Measurements from ENCODE around the gene MIX23. TPM values are rescaled to one million over a fixed set of nuclear protein-coding genes. Genes with fewer than 3 reads are reported as not detected.

MIX23 gene
- total and polyA plus RNA-seq, 4 donors: 14.0 to 19.6 (median 16.8) TPM

DNA sequence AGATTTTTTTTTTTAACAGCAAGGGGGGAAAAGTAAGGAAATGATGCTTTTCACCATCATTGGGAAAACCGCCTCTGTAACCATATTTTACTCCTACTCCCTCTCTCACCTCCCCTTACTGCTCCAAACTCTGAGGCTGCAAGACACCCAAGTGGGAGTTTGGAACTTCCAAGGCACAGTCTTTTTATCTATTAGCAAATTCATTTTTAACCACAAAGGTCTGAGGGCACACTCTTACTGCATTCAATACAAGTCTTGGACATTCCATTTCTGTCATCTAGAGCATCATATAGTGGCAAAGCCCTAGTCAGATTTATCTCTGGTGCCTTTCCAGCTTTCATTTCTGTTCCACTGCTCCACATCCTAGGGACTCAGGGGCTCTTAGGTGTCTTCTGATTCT is 14.2 kb upstream of the MIX23 start:
- Histone ChIP-seq H3K4me1 (ENCODE audit: control insufficient read depth in 4 of 4, insufficient read depth in 4 of 4, low read length in 3 of 4) (peaks cover 3 to 20% (median 17%) of the 10 kb centered on the region in 4 donors), H3K9ac (ENCODE audit: low read depth in 1 of 2, low read length in 2 of 2) (no peak overlapping the region), H3K4me3 (ENCODE audit: low read depth in 1 of 3, low read length in 3 of 3) (no peak overlapping the region), H3K9me3 (ENCODE audit: control insufficient read depth in 4 of 4, low read length in 3 of 4) (no peaks in the 10 kb centered on the region), H3K27ac (ENCODE audit: low read depth in 1 of 2, low read length in 2 of 2) (no peak overlapping the region), H3K27me3 (ENCODE audit: control insufficient read depth in 4 of 4, insufficient read depth in 4 of 4, low read length in 3 of 4) (no peaks in the 10 kb centered on the region), H3K36me3 (ENCODE audit: control insufficient read depth in 4 of 4, insufficient read depth in 3 of 4, low read depth in 1 of 4, low read length in 3 of 4) (no peaks in the 10 kb centered on the region)
- TF ChIP-seq RXRA (IDR thresholded peaks at IDR 0.05) (no peak), TAF1 (conservative IDR thresholded peaks at IDR 0.05) (no peak), MAX (IDR thresholded peaks at IDR 0.05) (no peak), FOXA2 (IDR thresholded peaks at IDR 0.05) (no peak), FOXA1 (IDR thresholded peaks at IDR 0.05) (no peak), NR2F2 (IDR thresholded peaks at IDR 0.05) (no peak), ATF3 (IDR thresholded peaks at IDR 0.05) (no peak), HNF4A (conservative IDR thresholded peaks at IDR 0.05) (no peak), YY1 (IDR thresholded peaks at IDR 0.05) (no peak), REST (IDR thresholded peaks at IDR 0.05) (no peak)
- TF ChIP-seq, protein P1, sequence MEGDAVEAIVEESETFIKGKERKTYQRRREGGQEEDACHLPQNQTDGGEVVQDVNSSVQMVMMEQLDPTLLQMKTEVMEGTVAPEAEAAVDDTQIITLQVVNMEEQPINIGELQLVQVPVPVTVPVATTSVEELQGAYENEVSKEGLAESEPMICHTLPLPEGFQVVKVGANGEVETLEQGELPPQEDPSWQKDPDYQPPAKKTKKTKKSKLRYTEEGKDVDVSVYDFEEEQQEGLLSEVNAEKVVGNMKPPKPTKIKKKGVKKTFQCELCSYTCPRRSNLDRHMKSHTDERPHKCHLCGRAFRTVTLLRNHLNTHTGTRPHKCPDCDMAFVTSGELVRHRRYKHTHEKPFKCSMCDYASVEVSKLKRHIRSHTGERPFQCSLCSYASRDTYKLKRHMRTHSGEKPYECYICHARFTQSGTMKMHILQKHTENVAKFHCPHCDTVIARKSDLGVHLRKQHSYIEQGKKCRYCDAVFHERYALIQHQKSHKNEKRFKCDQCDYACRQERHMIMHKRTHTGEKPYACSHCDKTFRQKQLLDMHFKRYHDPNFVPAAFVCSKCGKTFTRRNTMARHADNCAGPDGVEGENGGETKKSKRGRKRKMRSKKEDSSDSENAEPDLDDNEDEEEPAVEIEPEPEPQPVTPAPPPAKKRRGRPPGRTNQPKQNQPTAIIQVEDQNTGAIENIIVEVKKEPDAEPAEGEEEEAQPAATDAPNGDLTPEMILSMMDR (IDR thresholded peaks at IDR 0.05; ENCODE audit: low read depth, low read length, missing input control): no peak
- DNase-seq (ENCODE audit: low spot score): no peak
- WGBS: 95% methylated on average over 1 of the region's 1 CpG

- Histone ChIP-seq H3K36me3 (ENCODE audit: control insufficient read depth in 4 of 4, insufficient read depth in 3 of 4, low read depth in 1 of 4, low read length in 3 of 4) (no peaks in the 10 kb centered on the region), H3K27me3 (ENCODE audit: control insufficient read depth in 4 of 4, insufficient read depth in 4 of 4, low read length in 3 of 4) (no peaks in the 10 kb centered on the region), H3K27ac (ENCODE audit: low read depth in 1 of 2, low read length in 2 of 2) (no peak overlapping the region), H3K4me3 (ENCODE audit: low read depth in 1 of 3, low read length in 3 of 3) (no peak overlapping the region), H3K9me3 (ENCODE audit: control insufficient read depth in 4 of 4, low read length in 3 of 4) (no peaks in the 10 kb centered on the region), H3K4me1 (ENCODE audit: control insufficient read depth in 4 of 4, insufficient read depth in 4 of 4, low read length in 3 of 4) (peaks cover 3 to 27% (median 24%) of the 10 kb centered on the region in 4 donors), H3K9ac (ENCODE audit: low read depth in 1 of 2, low read length in 2 of 2) (no peak overlapping the region)
- TF ChIP-seq YY1 (IDR thresholded peaks at IDR 0.05) (no peak), SP1 (IDR thresholded peaks at IDR 0.05) (no peak), HNF4G (IDR thresholded peaks at IDR 0.05) (no peak), EGR1 (IDR thresholded peaks at IDR 0.05; ENCODE audit: low read depth in 2 of 2) (no peak)
- no peak for DNase-seq (ENCODE audit: low spot score)
These were observed 13.5 kb upstream of the MIX23 start for GRCh38 chr3:122396511-122396910.

DNA sequence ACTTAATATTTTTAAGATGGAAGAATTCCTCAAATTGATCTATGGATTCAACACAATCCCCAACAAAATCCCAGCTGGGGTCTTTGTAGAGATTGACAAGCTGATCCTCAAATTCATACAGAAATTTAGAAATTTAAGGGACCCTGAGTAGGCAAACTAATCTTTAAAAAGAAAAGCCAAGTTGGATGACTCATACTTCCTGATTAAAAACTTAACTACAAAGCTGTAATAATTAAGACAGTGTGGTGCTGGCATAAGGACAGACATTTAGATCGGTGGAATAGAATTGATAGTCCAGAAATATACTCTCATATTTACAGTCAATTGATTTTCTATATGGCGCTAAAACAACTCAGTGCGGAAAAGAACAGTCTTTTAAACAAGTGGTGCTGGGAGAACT is 12.6 kb upstream of the MIX23 start:
- no peak for DNase-seq (ENCODE audit: low spot score)
- Histone ChIP-seq H3K4me3 (ENCODE audit: low read depth in 1 of 3, low read length in 3 of 3) (no peak overlapping the region), H3K9ac (ENCODE audit: low read depth in 1 of 2, low read length in 2 of 2) (no peak overlapping the region), H3K36me3 (ENCODE audit: control insufficient read depth in 4 of 4, insufficient read depth in 3 of 4, low read depth in 1 of 4, low read length in 3 of 4) (no peaks in the 10 kb centered on the region), H3K9me3 (ENCODE audit: control insufficient read depth in 4 of 4, low read length in 3 of 4) (no peaks in the 10 kb centered on the region), H3K27me3 (ENCODE audit: control insufficient read depth in 4 of 4, insufficient read depth in 4 of 4, low read length in 3 of 4) (no peaks in the 10 kb centered on the region), H3K27ac (ENCODE audit: low read depth in 1 of 2, low read length in 2 of 2) (no peak overlapping the region), H3K4me1 (ENCODE audit: control insufficient read depth in 4 of 4, insufficient read depth in 4 of 4, low read length in 3 of 4) (peaks cover 3 to 32% (median 30%) of the 10 kb centered on the region in 4 donors)
- 64% methylated on average over 3 of the region's 3 CpGs for WGBS
- TF ChIP-seq YY1 (IDR thresholded peaks at IDR 0.05) (no peak), HNF4A (conservative IDR thresholded peaks at IDR 0.05) (no peak), JUND (IDR thresholded peaks at IDR 0.05) (no peak), RAD21 (IDR thresholded peaks at IDR 0.05) (no peak), TAF1 (conservative IDR thresholded peaks at IDR 0.05) (no peak), REST (IDR thresholded peaks at IDR 0.05) (no peak)
